GM12801 (cell line): Measurements from ENCODE around the gene NUDT8.

Experiments
- TF ChIP-seq, protein P1 (sequence below): IDR thresholded peaks from one replicate; pipeline ENCODE4 v1.5.1; 2011; ENCODE audit warnings: control low read depth; ENCODE audit not compliant: insufficient read length; ENCODE audit errors: extremely low read depth

NUDT8 gene

DNA sequence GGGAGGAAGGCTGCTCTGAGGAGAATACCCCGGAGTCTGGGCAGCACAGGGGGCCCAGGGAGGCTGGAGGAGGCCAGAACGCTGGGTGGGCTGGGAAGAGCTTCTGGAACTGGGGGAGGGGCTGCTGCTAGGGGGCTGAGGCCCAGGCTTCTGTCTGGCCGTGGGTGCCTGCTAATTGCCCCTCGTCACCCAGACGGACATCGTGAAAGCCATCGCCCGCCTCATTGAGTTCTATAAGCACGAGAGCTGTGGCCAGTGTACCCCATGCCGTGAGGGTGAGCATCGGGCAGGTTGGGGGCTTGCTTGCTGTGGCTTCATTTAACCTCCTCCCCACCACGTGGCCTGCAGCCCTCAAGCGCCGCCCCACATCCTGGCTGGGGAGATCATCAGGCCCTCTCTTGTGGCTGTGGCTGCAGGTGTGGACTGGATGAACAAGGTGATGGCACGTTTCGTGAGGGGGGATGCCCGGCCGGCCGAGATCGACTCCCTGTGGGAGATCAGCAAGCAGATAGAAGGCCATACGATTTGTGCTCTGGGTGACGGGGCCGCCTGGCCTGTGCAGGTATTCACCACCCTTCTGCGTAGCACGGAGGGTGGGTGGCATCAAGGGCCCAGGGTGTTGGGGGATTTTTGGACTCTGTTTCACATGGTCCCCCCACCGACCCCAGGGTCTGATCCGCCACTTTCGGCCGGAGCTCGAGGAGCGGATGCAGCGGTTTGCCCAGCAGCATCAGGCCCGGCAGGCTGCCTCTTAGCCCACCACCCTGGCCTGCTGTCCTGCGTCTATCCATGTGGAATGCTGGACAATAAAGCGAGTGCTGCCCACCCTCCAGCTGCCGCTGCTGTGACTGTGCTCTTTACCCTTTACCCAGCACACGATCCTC lies 17.8 kb downstream of the NUDT8 start:
- TF ChIP-seq, protein P1, sequence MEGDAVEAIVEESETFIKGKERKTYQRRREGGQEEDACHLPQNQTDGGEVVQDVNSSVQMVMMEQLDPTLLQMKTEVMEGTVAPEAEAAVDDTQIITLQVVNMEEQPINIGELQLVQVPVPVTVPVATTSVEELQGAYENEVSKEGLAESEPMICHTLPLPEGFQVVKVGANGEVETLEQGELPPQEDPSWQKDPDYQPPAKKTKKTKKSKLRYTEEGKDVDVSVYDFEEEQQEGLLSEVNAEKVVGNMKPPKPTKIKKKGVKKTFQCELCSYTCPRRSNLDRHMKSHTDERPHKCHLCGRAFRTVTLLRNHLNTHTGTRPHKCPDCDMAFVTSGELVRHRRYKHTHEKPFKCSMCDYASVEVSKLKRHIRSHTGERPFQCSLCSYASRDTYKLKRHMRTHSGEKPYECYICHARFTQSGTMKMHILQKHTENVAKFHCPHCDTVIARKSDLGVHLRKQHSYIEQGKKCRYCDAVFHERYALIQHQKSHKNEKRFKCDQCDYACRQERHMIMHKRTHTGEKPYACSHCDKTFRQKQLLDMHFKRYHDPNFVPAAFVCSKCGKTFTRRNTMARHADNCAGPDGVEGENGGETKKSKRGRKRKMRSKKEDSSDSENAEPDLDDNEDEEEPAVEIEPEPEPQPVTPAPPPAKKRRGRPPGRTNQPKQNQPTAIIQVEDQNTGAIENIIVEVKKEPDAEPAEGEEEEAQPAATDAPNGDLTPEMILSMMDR = no peak

DNA sequence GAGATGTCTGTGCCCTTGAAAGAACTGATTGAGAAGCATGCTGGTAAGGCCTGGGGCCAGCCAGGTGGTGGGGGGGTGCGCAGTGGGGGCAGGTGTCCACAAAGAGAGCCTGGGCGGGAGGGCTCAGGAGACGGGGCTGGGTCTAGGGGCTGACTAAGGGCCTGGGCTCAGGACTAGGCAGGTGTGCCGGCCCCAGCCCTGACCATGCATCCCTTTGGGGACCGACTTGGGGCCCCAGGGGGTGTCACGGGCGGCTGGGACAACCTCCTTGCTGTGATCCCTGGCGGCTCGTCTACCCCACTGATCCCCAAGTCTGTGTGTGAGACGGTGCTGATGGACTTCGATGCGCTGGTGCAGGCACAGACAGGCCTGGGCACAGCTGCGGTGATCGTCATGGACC lies 18.6 kb downstream of the NUDT8 start:
- TF ChIP-seq, protein P1 = no peak

DNA sequence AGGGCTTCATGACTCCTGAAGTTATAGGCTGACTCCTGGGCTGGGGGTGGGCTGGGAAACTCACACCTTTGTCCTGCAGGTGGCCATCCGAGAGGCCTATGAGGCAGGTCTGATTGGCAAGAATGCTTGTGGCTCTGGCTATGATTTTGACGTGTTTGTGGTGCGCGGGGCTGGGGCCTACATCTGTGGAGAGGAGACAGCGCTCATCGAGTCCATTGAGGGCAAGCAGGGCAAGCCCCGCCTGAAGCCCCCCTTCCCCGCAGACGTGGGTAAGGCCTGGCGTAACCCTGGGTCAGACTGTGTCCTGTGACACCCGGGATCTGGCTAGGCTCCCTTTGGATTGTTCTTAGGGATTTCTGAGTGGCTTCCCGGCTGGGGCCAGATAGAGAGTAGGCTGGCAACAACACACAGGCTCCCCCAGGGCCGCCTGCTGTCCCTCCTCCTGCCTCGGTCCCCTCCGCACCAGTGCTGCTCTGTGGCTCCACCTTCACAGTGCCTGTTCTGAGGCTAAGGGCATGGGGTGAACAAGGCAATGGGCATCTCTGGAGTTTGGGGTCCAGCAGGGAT lies 19.4 kb downstream of the NUDT8 start:
- TF ChIP-seq, protein P1 = no peak

DNA sequence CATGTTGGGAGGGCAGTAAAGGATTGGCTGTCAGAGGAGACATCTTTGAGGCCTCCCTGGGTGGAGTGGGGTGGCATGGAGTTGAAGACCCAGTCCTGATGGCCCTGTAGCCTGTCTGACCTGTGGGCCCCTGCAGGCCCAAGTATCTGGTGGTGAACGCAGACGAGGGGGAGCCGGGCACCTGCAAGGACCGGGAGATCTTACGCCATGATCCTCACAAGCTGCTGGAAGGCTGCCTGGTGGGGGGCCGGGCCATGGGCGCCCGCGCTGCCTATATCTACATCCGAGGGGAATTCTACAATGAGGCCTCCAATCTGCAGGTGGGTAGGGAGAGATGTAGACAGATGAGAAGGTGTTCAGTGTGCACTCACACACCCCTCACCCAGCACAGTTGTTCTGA lies 20.4 kb downstream of the NUDT8 start:
- TF ChIP-seq, protein P1 = no peak

DNA sequence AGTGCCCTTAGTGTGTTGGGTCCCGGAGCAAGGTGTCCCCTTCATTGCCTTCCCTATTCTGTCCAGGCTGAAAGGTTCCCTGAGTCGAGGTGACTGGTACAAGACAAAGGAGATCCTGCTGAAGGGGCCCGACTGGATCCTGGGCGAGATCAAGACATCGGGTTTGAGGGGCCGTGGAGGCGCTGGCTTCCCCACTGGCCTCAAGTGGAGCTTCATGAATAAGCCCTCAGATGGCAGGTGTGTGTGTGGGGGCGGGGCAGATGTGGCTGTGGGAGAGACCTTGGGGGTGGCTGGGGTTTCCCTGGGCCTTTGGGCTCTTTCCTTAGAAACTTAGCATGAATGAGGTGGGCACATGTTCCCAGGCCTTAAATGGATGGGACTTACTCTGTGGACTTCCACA lies 21.3 kb downstream of the NUDT8 start:
- TF ChIP-seq, protein P1 = no peak

DNA sequence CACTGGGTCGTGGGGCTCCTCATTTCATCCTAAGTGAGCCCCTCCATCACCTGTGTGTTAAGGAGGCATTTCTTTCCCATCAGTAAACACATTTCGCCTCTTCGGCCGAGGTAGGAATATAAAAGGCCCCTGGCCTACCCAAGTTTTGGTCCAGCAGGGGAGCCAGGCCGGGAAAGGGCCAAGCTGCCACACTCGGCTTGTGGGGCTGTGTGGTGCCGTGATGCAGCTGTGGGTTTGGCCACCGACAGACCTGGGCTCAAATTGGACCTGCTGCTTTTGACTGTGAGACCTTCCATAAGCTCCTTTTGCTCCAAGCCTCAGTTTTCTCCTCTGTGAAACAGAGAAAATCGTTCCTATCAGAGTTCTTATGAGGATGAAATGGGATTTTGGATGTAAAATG lies 22.2 kb downstream of the NUDT8 start:
- TF ChIP-seq, protein P1 = no peak

DNA sequence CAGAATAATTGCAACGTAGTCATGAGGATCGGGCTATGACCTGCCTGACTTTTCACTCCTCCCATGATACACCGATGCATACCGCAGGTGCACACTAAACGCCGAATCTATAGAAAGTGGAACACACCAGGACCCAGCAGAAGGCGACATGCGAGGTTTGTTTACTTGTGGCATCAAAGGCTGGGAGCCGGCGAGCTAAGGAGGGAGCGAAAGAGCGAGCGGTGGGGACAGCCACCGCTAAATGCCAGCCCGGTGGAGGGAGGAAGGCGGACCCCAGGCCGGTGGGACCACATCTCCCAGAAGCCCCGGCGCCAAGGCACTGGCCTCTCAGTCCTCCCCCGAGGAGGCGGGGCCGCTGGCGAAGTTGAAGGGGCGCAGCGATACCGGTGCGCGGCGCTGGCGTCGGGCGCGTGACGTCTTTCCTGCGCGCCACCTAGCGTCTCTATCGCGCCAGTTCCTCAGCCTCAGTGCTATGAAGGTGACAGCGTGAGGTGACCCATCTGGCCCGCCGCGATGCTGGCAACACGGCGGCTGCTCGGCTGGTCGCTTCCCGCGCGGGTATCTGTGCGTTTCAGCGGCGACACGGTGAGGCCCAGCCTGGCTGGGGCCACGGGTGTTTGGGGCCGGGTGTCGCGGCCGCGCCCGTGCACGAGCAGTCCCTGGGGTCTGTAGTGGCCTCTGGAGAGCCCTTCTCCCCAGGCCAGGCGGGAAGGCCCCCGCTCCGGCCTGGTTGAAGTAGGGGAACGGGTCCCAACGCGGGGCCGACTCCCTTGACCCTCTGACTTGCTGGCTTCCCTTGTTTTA lies 23.0 kb downstream of the NUDT8 start, which contains the start of gene NDUFV1:
NDUFV1 (plus strand) TSS at position 445 of the 804 bp plus-strand sequence; CDS start at position 514, 69 bp downstream.
- TF ChIP-seq, protein P1 = no peak
